Right ventricle myocardium inferior (tissue), 1 donor: Measurements from ENCODE around the gene PCDH9. TPM values are rescaled to one million over a fixed set of nuclear protein-coding genes. Genes with fewer than 3 reads are reported as not detected.
A peak's percentile ranks its signal among the peaks of the same experiment; 100 is the strongest.

Source experiments
- ATAC-seq: fragments of 200-7000 bp; cut with Tn5 transposase; one replicate; pipeline ENCODE4 v1.9.1; 2020; ENCODE audit warnings: mild to moderate bottlenecking, moderate library complexity
- DNase-seq: peaks from one replicate; pipeline ENCODE4 v3.0.0; 2021; ENCODE audit errors: missing footprints
- intact Hi-C: fragments of 100-400 bp; cut with DNase I; formaldehyde crosslinking; loops from one replicate; pipeline ENCODE4 v1.11.0; 2022
- long read RNA-seq: library from polyadenylated mRNA; unstranded; transcript quantifications from one replicate; pipeline ENCODE4 v2.0.0, GENCODE V29; 2021
- total RNA-seq: library from RNA; stranded (reverse); fragmentation: NEBNext Ultra II Directional; extraction: Animal tissue kit (Norgen Biotek cat#: 25700); gene quantifications from one replicate; pipeline ENCODE4 v1.2.1, GENCODE V29; 2021
- donor health status: DM: no; HTN: yes; CAD: no; lungs with severe emphysema.

The PCDH9 gene, protein sequence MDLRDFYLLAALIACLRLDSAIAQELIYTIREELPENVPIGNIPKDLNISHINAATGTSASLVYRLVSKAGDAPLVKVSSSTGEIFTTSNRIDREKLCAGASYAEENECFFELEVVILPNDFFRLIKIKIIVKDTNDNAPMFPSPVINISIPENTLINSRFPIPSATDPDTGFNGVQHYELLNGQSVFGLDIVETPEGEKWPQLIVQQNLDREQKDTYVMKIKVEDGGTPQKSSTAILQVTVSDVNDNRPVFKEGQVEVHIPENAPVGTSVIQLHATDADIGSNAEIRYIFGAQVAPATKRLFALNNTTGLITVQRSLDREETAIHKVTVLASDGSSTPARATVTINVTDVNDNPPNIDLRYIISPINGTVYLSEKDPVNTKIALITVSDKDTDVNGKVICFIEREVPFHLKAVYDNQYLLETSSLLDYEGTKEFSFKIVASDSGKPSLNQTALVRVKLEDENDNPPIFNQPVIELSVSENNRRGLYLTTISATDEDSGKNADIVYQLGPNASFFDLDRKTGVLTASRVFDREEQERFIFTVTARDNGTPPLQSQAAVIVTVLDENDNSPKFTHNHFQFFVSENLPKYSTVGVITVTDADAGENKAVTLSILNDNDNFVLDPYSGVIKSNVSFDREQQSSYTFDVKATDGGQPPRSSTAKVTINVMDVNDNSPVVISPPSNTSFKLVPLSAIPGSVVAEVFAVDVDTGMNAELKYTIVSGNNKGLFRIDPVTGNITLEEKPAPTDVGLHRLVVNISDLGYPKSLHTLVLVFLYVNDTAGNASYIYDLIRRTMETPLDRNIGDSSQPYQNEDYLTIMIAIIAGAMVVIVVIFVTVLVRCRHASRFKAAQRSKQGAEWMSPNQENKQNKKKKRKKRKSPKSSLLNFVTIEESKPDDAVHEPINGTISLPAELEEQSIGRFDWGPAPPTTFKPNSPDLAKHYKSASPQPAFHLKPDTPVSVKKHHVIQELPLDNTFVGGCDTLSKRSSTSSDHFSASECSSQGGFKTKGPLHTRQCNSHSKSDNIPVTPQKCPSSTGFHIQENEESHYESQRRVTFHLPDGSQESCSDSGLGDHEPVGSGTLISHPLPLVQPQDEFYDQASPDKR (N-terminal part only)
- total RNA-seq, result 9.9 TPM
- long read RNA-seq, full-length matches to known transcripts, result 1 of 1 reads
- long read RNA-seq, partial matches to known transcripts, result 0 of 1 reads
- long read RNA-seq, other reads (novel, unspliced or antisense), result 0 of 1 reads

DNA sequence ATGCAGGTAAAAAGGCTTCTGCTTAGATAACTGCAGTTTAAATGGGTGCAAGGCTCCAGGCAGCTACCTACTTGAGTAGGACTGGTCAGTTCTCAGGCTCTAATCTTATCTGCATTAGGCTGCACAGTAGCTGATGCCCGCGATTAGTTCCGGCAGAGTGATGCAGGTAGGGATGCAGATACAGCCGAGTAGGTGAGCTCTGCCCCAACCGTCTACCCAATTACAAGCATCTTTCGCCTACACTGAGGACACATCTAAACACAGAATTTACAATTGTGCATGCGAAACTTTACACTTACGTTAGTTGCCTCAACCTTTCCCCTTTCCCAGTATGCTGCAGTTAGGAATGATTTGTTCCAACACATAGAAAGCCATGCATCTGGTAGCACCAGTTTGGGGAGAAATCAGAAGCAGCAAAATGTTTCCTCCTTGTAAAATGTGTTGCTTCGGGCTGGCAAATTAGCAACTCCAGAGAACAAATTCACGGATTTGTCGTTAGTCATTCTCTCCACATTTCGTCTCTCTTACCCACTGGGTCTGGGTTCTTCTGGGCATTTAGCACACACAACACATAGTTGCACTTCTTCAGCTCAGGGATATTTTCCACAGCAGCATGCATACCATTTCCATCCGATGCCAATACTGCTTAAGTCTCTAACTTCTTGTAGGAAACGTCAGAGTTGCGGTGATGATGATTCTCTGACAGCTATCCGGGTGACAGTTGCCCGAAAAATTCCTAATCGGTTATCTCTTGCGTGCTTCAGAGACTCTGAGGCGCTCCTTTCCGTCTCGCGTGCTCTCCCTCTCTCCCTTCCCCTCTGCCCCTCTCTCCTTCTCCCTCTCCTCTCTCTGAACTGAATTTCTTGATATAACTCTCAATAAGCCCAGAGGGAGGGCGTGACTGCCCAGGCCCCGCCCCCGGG lies at the start of gene PCDH9:
Gene PCDH9 (minus strand): TSS at position 856 of the 923 bp plus-strand sequence. CDS start 1,896 bp downstream, outside the sequence.
- ATAC-seq (peak; percentile 1), DNase-seq (peak; percentile 20)
- intact Hi-C loops, result loop anchor here (2.0 to 5.0 kb wide), 3 partner anchors 92 to 1572 kb away; no protein-coding TSS in a partner anchor

DNA sequence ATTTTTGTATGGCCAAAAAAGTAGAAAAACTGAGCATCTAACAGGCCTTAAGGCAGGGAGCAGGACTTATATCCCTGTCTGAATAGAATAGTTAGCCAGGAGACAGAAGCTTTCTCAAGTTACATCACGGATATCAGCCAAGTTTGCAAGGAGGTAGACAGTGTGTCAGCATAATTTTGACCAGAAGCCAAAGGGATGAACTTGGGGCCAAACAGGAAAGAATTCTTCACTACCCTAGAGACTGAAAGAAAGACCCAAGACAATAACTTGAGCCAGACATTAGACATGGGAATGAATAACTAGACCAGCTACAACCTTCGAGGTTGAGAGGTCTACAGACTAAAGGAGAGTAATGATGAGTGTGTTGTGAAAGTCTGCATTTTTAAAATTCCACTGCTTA lies 48.1 kb upstream of the PCDH9 start:
- ATAC-seq (no peak), DNase-seq (no peak)
- intact Hi-C loops, result no loop called here

DNA sequence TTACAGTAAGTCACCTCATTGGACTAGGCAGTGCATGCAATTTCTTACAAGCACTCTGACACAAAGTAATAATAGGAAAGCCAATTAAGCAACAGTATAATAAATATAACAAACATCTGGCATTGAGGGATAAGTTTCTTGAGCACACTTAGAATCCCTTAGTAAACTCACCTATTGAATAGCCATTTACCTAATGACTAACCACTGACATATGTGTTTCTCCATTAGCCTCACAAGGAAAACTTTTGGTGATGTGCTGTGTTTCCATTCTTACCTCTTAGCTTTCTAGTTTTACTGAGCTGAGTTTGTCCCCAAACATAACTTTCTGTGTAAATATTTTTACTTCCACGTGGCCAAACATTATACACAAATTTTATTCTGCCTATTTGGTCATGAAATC lies 47.4 kb upstream of the PCDH9 start:
- intact Hi-C loops, result no loop called here

DNA sequence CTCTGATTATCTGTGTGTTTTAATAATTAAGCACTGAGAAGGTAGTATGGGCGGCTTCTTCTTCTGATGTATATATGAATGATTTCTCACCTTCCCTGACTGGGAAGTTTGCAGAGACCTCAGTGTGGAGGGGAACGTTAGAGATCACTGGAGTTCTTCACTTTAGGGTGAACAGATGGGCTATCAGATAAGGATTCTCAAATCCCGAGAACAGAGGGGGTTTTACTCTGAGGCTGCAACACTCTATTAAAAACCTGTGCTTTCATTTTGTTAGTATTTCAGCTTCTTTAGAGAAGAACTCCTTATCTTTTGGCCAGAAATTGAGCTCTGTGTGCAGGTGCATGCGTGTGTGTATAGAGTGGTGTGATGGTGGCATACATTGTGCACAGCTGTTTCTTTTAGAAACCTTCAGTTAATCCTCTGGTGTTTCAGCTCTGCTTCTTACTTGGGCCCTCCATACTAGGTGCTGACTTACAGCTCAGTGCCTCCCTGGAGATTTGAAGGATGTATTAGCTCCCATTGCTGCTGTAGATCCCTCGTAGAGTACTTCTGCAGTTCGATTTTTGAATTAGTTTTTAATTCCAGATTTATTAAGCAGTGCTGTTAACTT lies 45.3 kb upstream of the PCDH9 start:
- no peak for ATAC-seq
- DNase-seq, result no peak
- intact Hi-C loops, result no loop called here

More for the DNA sequence above, 47.4 kb upstream of the PCDH9 start:
- ATAC-seq (no peak), DNase-seq (no peak)

DNA sequence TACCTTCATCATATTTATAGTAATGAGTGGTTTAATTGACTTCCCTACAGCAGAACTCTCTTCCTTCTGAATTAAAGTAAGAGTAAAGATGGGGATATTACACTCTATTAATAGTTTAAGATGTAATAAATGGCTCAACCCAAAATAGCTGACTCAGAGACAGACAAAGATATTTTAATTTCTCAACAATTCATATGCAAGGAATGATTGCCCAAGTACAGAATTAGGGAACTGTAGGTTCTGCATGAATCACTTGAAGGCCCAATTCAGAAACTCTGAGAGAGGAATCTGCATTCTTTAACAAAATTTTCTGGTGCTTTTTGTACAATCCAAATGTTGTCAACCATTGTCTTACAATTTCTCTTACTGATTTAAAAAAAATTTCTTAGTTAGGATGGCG lies 42.9 kb upstream of the PCDH9 start:
- ATAC-seq (no peak), DNase-seq (no peak)
- intact Hi-C loops, result no loop called here

DNA sequence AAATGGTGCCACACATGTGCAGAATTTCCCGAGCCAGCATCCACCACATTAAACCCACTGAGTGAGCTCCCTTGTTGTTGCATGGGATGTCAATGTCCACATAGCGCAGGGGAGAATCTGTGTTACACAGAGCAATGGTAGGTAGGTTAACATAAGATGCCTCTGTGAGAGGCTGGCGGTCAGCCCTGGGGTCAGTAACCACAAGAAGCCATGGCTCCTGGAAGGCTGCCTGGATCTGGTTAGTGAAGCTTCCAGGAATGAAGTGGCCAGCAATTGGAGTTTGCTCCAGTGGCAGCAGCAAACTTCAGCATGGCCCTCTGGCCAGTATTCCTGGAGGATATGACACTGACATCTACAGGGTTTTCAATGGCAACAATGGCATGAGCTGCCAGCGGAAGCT lies 37.0 kb upstream of the PCDH9 start:
- DNase-seq, result no peak
- no peak for ATAC-seq
- intact Hi-C loops, result no loop called here

DNA sequence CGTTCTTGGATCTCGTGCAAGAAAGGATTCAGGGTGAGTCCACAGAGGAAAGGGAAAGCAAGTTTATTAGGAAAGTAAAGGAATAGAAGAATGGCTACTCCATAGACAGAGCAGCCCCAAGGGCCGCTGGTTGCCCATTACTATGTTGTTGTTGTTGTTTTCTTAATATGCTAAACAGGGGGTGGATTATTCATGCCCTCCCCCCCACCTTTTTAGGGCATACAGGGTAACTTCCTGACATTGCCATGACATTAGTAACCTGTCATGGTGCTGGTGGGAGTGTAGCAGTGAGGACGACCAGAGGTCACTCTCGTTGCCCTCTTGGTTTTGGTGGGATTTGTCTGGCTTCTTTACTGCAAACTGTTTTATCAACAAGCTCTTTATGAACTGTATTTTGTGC lies 29.1 kb upstream of the PCDH9 start:
- intact Hi-C loops, result no loop called here
- DNase-seq (no peak), ATAC-seq (no peak)

DNA sequence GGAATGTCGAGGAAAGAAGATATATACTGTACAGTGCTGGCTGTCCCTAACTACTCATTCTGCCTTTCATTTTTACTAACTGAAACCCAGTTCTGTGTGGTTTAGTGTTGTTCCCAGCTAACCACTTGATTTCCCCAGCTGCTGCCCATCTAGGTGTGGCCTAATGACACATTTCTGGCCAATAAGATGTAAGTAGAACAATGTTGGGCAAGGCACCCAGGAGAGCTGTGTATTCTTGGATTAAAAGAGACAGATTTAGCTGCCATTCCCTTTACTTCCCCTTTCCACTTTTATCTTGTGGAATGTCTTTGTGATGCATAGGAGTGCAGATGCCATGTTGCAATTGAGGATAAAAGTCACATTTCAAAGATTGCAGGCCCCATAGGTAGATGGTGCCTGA lies 28.3 kb upstream of the PCDH9 start:
- no peak for DNase-seq
- intact Hi-C loops, result no loop called here
- ATAC-seq, result no peak

DNA sequence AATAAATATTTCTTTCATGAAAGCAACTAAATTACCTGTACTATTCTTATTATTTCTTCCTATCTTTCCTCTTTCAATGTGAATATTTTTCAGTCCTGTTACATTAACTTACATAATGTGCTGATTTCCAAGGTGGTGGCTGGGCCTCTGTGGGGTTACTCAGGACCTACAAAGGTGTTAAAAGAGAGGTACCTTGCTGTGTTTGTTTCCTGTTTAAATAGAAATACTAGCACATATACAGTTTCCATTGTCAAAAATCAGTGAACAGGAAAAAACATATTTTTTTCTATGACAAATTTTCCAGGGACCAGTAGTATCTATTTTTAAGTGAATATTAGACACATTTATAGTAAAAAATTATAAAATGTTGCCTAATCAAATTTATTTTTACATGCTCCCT lies 8.7 kb upstream of the PCDH9 start:
- ATAC-seq, result no peak
- intact Hi-C loops, result no loop called here
- DNase-seq, result no peak

DNA sequence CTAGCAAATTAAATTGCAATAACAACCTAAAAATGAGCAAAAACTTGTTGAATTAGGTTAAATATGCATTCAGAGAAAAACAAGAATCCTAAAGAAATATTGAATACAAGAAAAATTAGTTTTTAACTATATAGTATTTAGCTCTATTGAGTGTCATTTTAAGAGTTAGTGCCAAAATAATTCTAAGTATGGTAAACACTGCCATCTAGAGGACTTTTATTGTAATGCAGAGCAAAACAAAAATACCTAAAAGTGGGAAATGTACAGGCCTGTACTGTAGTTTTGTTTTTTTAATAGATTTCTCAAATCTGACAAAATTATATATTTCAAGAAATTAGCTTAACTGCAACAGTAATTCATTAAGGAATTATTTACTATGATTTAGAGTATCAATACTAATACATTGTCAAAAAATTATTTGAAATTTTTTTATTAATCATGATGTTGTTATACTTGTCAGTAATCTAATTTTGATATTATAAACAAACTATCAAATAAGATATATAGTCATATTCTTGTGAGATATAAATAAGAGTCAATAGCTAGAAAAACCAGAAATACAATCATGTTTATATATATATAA lies 8.2 kb upstream of the PCDH9 start:
- no peak for DNase-seq
- intact Hi-C loops, result no loop called here
- no peak for ATAC-seq

DNA sequence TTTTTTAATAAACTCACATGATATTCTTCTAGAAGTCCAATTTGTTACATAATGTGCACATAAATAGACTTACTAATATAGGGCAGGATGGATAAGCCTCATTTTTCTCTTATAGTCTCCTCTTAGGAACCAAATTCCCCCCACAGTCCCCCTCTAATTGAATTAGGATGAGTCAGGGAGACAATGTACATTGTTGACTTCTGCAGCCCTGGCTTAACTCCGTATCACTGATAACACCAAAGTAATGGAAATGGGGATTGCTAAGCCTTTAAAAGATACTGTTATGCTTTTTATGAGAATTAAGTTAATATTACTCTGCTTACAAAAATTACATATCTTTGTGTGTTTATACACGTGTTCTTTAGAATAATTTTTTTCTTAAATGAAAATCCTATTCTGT lies 5.1 kb upstream of the PCDH9 start:
- DNase-seq, result no peak
- intact Hi-C loops, result no loop called here
- ATAC-seq, result no peak

DNA sequence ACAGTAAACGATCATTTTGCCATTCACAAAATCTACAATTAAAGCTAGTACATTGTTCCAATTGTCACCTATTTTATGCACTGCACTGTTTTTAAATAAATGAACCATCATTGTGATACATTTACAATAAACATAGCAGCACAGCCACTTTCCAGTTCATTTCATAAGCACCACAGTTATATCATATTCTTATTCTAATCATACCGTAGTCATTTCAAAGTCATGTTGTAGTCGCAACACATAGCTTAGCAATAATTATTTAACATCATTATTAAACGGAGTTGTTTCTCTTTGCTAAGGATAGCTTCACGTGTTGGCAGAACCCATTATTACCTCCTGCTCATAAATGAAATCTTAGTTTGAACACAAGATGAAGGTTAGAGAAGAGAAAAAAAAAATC lies 2.2 kb upstream of the PCDH9 start:
- intact Hi-C loops, result loop anchor here (5.0 kb wide), 1 partner anchor 95 kb away; no protein-coding TSS in a partner anchor
- DNase-seq, result no peak
- ATAC-seq, result no peak

DNA sequence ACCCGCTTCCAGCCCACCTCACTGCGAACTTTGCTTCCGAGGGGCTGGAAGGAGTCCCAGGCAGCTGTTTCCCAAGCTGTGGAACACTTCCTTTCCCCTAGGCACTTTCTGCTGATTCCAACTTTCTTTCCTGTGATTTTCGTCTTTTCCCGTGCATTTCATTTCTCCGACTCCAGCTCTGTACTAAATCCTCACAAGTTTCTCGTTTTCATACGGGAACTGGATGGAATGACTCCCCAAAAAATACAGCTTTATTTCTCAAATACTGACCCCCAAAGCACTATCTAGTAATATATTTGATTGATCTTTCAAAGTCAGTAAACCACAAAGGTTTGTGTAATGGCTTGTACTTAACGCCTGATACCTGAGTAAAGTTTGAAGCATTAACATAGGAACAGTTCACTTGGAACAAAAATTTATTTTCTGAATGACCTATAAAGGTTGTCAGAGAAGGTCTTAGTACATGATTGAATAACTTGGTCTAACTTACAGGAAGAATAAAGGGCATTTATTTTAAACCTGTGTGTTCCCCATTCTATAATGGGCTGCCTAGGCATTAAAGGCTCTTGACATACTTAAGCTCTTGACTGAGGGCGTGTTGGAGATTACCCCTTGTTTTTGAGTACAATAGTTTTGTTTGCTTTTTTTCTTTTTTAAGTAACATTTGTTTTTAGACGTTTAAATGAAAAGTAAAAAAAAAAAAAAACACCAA lies 1.3 kb upstream of the PCDH9 start:
- DNase-seq (no peak), ATAC-seq (no peak)
- intact Hi-C loops, result loop anchor here (2.0 to 5.0 kb wide), 2 partner anchors 94 to 1291 kb away; no protein-coding TSS in a partner anchor

DNA sequence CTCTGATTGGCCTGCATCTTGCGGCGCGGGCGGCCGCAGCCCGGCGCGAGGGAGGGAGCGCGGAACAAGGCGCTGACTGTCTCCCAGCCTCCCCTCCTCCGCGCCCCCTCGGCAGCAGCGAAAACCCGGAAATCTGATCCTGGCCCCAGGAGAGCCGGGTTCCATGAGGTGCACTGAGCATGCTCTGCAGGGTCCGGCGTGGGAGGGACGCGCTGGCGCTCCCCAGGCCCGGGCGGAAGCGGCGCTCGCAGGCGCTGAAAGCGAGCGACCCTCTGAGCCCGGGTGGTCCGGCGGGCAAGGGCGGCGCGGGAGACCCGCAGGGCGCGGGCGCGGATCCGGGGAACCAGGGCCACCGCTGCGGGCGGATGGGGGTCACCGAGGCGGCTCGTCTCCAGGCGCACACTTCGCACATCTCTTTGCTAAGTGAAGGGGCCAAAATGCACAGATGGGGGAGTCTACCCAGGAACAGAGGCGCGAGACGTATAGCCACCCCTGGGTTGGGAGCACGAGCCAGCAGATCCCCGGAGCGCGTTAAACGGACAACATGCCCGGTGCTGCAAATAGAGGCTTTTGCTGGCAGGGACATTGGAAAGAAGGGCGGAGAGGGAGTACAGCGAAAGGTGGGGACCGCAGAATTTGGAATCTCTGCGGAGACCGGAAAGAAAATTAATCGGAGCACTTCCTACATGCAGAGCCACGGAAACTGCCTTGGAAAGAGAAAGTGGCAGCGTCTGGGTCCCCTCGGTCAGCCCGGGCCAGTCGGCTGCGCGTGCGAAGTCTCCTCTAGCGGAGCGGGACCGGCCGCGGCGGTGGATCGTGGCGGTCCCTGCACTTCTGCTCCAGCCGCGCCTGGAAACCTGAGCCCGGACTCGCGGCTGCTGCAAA lies 510 bp upstream of the PCDH9 start:
- ATAC-seq (peak; percentile 97), DNase-seq (peak; percentile 96)
- intact Hi-C loops, result loop anchor here (2.0 to 5.0 kb wide), 2 partner anchors 93 to 1290 kb away; no protein-coding TSS in a partner anchor

DNA sequence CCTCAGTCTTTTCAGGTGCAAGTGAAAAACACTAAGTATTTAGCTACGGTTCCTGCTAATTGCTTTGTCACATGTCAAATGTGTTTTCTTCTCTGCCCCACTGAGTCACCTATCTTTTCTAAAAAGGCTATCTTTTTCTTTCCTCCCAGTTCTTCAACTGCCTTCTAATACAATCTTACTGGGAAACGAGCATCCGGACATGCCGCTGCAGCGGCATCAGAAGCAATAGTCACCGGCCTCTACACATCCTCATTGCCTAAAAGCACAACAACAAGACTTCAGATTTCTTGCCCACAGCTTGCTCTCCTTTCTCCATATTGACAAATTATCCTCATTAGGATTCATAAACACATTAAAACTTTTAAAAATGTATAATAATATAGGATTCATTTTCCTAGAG lies 1.2 kb downstream of the PCDH9 start:
- ATAC-seq, result no peak
- intact Hi-C loops, result loop anchor here (5.0 kb wide), 1 partner anchor 1572 kb away; no protein-coding TSS in a partner anchor

DNA sequence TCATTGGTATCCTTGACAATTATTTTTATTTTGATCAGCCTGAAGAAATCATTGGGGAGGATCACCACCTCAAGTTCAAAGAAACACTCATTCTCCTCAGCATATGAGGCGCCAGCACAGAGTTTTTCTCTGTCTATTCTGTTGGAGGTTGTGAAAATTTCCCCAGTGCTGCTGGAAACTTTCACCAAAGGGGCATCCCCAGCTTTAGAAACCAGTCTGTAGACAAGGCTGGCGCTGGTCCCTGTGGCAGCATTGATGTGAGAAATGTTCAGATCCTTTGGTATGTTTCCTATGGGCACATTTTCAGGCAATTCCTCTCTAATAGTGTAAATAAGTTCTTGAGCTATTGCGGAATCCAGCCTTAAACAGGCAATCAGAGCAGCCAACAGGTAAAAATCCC lies 2.1 kb downstream of the PCDH9 start:
- peak; percentile 26 for DNase-seq
- intact Hi-C loops, result loop anchor here (5.0 kb wide), 1 partner anchor 1571 kb away; no protein-coding TSS in a partner anchor
- ATAC-seq, result no peak

More for the DNA sequence above, 1.2 kb downstream of the PCDH9 start:
- no peak for DNase-seq
